AG10803 (cell line): ENCODE results near the gene HHIPL1.

Experiments used
- DNase-seq: peaks from one replicate; pipeline ENCODE4 v3.0.0; 2010; ENCODE audit warnings: low read depth
- H3K4me3 ChIP-seq: 2 replicates; pipeline ENCODE4 v1.5.1; 2011; ENCODE audit warnings: mild to moderate bottlenecking, low read length, control low read depth
- TF ChIP-seq, protein P1 (sequence below): conservative IDR thresholded peaks from 2 replicates; pipeline ENCODE4 v1.5.1; 2011; ENCODE audit warnings: mild to moderate bottlenecking, low read length, control low read depth, inconsistent platforms

HHIPL1 gene

DNA sequence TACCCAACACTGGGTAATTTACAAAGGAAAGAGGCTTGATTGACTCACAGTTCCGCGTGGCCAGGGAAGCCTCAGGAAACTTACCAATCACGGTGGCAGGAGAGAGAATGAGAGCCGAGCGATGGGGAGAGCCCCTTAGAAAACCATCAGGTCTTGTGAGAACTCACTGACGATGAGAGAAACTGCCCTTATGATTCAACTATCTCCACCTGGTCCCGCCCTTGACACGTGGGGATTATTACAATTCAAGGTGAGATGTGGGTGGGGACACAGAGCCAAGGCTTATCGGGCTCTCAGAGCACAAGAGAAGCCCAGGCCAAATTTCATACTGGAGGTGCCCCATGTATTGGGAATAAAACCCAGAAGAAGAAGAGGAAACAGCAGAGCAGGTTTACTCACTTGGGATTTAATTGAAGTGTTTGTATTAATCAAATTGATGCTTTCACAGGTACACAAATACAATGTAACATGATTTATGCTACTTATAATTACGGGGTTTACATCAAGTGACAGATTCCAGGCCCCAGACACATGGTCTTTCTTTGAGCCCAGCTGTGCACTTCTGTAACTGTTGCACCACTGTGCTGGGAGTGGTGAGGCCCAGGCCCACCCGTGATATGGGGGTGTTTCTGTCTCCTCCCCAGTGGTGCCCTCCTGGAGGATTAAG, 32.7 kb upstream of the HHIPL1 start:
- DNase-seq, result no peak

GRCh38 chr14:99612738-99613330, 32.1 kb upstream of the HHIPL1 start:
- no peak overlapping the region for H3K4me3 ChIP-seq
- TF ChIP-seq, protein P1, sequence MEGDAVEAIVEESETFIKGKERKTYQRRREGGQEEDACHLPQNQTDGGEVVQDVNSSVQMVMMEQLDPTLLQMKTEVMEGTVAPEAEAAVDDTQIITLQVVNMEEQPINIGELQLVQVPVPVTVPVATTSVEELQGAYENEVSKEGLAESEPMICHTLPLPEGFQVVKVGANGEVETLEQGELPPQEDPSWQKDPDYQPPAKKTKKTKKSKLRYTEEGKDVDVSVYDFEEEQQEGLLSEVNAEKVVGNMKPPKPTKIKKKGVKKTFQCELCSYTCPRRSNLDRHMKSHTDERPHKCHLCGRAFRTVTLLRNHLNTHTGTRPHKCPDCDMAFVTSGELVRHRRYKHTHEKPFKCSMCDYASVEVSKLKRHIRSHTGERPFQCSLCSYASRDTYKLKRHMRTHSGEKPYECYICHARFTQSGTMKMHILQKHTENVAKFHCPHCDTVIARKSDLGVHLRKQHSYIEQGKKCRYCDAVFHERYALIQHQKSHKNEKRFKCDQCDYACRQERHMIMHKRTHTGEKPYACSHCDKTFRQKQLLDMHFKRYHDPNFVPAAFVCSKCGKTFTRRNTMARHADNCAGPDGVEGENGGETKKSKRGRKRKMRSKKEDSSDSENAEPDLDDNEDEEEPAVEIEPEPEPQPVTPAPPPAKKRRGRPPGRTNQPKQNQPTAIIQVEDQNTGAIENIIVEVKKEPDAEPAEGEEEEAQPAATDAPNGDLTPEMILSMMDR, result no peak
- DNase-seq, result peak; percentile 55

More for the DNA sequence above, 32.7 kb upstream of the HHIPL1 start:
- TF ChIP-seq, protein P1, result no peak
- no peak overlapping the region for H3K4me3 ChIP-seq

GRCh38 chr14:99615497-99616157, 29.3 kb upstream of the HHIPL1 start:
- DNase-seq, result no peak
- no peak overlapping the region for H3K4me3 ChIP-seq
- TF ChIP-seq, protein P1, result no peak

DNA sequence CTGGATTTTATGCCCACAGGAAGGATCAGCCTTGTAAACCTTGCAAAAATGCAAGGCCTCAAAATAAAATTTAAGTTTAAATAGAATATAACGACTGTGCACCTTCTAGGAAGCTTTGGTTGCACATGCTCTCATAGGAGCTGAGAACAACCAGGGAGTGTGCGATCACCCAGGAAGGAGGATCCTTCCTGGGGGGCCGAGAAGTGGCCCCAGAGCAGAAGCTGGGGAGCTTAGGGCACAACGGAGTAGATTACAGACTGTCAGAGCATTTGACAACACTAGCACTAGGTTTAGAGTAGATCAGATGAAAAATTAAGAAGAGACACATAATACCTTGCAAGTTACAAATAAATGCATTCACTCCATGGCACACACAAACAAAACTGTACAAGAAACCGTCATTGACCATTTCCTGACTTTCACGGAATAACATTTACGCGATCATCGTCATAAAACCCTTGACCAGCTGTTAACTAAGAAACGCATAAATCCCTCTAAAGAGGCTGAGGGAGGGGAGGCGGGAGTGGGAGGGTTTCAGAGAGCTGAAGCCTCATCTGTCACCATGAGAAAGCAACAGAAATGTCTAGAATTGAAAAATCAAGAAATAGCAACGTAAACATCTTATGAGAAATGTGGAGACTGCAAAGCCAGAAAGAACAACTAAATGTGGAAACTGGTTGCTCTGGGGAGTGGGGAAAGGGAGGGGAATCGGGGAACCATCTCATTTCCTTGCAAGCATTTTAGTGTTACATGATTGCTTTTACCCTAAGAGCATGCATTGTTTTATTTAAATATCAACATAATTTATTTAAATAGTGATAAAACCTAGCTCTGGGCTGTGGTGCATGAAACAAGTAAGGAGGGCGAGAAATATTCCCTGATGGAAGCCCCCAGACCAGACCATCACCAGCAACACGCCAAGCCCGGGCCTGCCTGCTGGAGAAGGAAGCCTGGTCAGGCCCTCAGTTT, 27.8 kb upstream of the HHIPL1 start:
- no peak overlapping the region for H3K4me3 ChIP-seq
- TF ChIP-seq, protein P1, result no peak
- DNase-seq, result no peak

GRCh38 chr14:99619835-99620834, 24.8 kb upstream of the HHIPL1 start:
- no peak overlapping the region for H3K4me3 ChIP-seq
- peak; percentile 53 for DNase-seq
- TF ChIP-seq, protein P1, result no peak

GRCh38 chr14:99621948-99622347, 23.0 kb upstream of the HHIPL1 start:
- no peak for DNase-seq
- H3K4me3 ChIP-seq, result no peak overlapping the region
- TF ChIP-seq, protein P1, result no peak
